GM18873 (cell line): ENCODE data around the gene C11orf16.
A peak's percentile ranks its signal among the peaks of the same experiment; 100 is the strongest.
"Not testable (repeated sequence)": the region's sequence is repeated elsewhere in the genome, so short reads cannot be mapped to it uniquely, and the experiment has no call there.

Source experiments
- ATAC-seq: cut with Tn5 transposase; IDR thresholded peaks from one replicate; pipeline ENCODE4 v1.9.1; 2021; ENCODE audit warnings: mild to moderate bottlenecking, moderate library complexity, moderate number of reproducible peaks; ENCODE audit not compliant: unreplicated experiment, low FRiP score

The C11orf16 gene

GRCh38 chr11:8937659-8938058, 4.9 kb upstream of the C11orf16 start:
- ATAC-seq = no peak

- ATAC-seq = no peak
Observed at GRCh38 chr11:8937159-8937558, 4.4 kb upstream of the C11orf16 start.

DNA sequence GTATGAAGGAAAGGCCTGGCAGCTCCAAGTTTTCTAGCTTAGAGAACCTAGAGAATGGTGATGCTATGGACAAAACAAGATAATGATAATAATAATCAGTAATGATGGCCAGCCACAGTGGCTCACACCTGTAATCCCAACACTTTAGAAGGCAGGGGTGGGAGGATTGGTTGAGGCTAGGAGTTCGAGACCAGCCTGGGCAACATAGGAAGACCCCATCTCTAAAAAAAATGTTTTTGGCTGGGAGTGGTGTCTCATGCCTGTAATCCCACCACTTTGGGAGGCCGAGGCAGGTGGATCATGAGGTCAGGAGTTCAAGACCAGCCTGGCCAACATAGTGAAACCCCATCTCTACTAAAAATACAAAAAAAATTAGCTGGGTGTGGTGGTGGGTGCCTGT, 3.0 kb upstream of the C11orf16 start:
- ATAC-seq = not testable (repeated sequence)

- ATAC-seq = no peak
Observed at GRCh38 chr11:8934742-8935488, 2.2 kb upstream of the C11orf16 start.

DNA sequence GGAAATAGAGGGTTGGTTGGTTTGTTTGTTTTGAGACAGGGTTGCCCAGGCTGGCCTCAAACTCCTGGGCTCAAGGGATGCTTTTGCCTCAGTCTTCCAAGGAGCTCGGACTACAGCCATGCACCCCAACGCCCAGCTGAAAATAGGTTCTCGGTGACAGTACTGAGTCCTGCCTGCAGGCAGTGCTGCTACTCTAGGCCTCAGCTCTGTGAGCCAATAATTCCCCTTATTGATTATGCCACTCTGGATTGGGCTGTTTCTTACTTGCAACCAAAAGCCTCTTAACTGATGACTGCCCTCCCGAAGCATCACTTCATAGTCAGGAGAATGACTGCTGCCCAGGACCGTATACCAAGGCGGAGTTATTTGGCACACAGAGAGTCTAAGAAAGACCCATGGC, 1.2 kb upstream of the C11orf16 start:
- ATAC-seq = no peak

- ATAC-seq = no peak
Observed at GRCh38 chr11:8930456-8931175, 2.1 kb downstream of the C11orf16 start.

DNA sequence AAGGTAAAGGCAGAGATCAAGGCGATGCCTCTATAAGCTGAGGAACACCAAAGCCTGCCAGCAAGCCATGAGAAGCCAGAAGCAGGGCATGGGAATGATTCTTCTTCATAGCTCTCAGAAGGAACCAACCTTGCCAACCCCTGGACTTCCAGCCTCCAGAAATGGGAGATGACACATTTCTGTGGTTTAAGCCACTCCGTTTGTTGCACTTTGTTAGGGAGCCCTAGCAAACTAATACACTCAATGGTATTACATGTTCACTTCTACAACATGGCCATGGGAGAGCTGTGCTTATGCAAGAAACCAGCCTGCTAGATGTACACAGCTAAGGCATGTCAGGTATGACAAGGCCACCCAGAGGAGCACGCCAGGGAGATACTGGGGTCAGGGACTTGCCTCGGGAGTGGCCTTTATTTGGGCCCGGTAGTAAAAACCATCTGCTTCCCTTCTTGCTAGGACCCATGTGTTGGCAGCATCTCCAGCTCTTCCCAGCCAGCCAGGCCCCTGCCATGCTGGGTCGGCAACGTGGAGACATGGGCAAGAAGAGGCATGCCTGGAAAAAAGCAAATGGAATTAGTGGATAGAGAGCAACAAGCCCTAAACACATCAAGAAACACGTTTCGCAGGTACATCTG, 3.6 kb downstream of the C11orf16 start:
- no peak for ATAC-seq

DNA sequence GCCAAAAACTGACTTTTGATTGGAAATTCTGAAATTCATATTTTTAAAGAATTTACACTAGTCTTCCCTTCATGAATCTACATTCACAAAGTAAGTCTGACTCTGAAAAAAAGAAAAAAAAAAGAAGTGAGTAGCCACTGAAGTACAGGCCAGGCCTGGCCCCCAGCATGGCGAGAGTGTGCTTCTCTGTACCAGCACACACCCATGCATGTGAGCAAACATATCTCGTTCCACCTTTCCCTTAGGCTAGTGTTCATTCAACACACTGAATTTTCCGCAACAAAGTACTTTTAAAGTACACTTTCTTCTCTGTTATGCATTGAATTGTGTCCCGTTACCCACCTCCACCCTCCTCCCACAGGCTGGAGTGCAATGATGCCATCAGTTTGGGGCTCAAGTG, 4.5 kb downstream of the C11orf16 start:
- ATAC-seq = no peak

GRCh38 chr11:8927233-8927632, 5.5 kb downstream of the C11orf16 start:
- no peak for ATAC-seq

DNA sequence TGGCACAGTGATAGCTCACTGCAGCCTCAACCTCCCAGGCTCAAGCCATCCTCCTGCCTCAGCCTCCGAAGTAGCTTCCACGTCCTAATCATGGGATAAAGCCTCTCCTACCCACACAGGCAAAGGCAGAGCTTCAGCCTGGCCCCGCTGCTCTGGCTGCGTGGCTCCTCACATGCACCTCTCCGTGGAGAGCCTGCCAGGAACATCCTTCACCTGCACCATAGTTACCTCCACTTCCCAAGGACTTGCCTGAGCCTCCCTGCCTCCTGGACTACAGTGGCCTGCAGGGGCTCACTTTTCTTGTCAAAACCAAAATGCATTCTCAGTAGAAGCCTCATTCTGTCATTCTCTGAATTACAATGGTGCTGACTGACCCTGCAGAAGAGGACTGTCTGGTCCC, 6.5 kb downstream of the C11orf16 start:
- ATAC-seq = no peak

DNA sequence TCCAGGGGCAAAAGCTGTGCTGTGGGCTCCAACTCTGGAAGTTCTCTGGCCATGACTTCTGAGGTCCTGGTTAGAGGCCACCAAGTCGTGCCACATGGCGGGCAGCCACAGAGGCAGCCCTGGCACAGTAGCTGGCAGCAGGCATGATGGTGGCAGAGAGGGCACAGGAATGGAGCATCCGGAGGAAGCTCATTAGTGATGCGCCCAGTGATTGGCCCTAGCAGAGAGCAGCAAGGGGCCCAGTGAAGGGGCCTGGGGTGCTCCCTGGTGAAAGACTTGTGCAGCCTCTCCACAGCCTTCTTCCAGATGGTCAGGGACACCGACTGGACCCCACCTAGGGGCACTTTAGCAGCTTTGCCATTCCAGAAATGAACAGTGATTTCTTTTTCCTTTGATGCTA, 7.0 kb downstream of the C11orf16 start:
- ATAC-seq = no peak

GRCh38 chr11:8922691-8923090, 10.1 kb downstream of the C11orf16 start:
- ATAC-seq = no peak

GRCh38 chr11:8917157-8917825, 15.5 kb downstream of the C11orf16 start:
- ATAC-seq = no peak

GRCh38 chr11:8914661-8915018, 18.1 kb downstream of the C11orf16 start:
- ATAC-seq = no peak

DNA sequence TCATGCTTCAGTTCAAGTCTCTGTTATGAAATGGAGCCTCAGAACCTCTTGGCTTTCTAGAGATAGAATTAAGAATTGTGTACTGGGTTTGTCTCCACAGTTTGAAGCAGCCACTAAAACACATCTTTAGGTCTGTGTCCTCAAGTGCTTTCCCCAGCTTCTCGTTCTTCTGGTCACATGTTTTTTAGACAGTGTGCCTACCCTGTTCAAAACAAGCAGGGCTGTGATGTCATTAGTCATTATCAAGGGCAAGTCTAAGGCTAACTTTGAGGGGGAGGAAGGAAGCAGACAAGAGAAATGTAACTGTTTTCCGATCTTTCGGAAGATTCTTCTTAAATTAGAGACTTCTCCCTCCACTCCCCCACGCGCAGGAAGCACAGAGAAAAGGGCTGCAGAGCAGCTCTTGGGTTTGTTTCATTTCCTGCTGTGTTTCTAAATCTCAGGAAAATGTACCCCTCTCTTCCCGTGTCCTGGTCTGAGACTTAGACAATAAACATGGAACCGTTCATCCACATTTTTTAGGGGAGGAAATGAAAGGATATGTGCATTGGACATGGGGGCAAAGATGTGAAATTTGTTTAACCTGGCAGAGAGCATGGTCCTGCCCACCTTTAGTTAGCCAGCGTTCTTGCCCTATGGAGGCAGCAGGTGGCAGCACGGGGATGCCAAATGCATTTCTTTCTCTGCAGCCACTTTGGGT, 18.6 kb downstream of the C11orf16 start:
- no peak for ATAC-seq

DNA sequence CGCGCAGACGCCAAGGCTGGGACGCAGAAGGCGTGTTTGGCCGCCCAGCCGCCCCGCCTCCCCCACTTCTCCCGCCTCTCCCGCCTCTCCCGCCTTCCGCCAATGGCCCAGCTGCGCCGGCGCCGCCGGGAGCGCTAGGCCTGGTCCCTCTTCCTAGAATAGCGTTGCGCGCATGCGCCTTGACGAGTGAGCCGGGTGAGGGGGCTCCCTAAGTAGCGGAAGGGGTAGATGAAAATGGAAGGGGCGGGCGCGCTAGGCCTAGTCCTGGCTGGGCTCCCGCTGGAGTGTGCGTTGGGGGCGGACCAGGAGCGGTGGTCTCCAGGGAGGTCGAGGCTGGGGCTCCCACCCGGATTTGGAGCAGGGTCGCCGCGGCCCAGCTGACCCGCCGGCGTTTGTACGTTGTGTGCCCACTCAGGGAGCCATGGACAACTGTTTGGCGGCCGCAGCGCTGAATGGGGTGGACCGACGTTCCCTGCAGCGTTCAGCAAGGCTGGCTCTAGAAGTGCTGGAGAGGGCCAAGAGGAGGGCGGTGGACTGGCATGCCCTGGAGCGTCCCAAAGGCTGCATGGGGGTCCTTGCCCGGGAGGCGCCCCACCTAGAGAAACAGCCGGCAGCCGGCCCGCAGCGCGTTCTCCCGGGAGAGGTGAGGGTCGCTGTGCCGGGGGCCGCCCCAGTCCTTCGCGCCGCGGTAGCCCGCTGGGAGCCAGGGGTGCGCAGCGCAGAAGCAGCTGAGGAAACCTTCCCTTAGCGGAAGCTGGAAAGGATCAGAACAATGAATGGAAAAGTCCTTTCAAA, 21.5 kb downstream of the C11orf16 start, which contains the start of gene AKIP1:
AKIP1 (plus strand) TSS at position 161 of the 795 bp plus-strand sequence; CDS start at position 422, 261 bp downstream.
- ATAC-seq = peak; percentile 76

DNA sequence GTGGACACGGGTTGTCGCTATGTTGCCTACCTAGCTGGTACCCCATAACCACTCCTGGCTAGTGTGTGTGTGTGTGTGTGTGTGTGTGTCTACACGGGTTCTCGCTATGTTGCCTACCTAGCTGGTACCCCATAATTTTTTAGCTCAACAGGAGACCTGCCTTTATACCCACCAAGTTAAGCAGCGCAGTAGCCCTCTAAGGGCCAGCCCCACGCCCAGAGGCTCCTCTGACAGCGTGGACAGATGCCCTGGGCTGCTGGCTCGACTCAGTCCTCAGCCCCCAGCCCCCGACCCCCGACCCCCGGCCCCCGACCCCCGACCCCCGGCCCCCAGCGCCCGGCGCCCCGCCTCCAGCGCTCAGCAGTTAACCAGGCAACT, 22.1 kb downstream of the C11orf16 start:
- ATAC-seq = no peak

DNA sequence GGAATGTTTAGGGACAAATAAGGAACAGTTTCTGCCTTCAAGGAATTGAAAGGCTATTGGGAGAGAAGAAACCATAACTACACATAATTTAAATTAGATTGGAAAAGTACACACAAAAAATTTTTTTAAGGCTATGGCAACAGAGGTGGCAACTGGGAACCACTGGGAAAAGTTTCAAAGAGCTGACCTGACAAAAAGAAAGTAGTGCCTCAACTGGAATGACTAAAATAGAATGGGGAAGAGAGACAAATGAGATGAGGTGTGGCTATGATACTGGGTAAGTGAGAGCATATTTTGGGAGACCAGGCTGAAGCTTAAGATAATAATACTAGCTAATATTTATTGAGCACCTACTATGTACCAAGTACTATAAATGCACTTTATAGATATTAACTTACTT, 24.6 kb downstream of the C11orf16 start:
- no peak for ATAC-seq

- ATAC-seq = no peak
Observed at GRCh38 chr11:8907116-8907515, 25.6 kb downstream of the C11orf16 start.
